Liver (tissue), 9 donors: ENCODE data around the gene ANKRD45. TPM values are rescaled to one million over a fixed set of nuclear protein-coding genes. Genes with fewer than 3 reads are reported as not detected.

ENCODE experiments used
- DNase-seq: peaks from one replicate; pipeline ENCODE4 v3.0.0-alpha.2; 2017; ENCODE audit warnings: low spot score
- H3K27ac ChIP-seq, 2 donors: one replicate each; pipeline ENCODE4 v1.7.0; 2013; ENCODE audit warnings: inconsistent platforms in 2 of 2, low read length in 2 of 2, control low read depth in 1 of 2, low read depth in 1 of 2, mild to moderate bottlenecking in 1 of 2
- H3K27me3 ChIP-seq, 4 donors: one replicate each; pipeline versions ENCODE4 v1.6.1 to v1.7.0; 2013; ENCODE audit warnings: low read length in 3 of 4, inconsistent platforms in 1 of 4, mild to moderate bottlenecking in 1 of 4, moderate library complexity in 1 of 4; ENCODE audit not compliant: control insufficient read depth in 4 of 4, insufficient read depth in 4 of 4
- H3K36me3 ChIP-seq, 4 donors: one replicate each; pipeline versions ENCODE4 v1.6.1 to v1.7.0; 2013; ENCODE audit warnings: low read length in 3 of 4, mild to moderate bottlenecking in 3 of 4, low read depth in 1 of 4, moderate library complexity in 1 of 4; ENCODE audit not compliant: control insufficient read depth in 4 of 4, insufficient read depth in 3 of 4
- H3K4me1 ChIP-seq, 4 donors: one replicate each; pipeline versions ENCODE4 v1.6.1 to v1.7.0; 2013; ENCODE audit warnings: low read length in 3 of 4, mild to moderate bottlenecking in 3 of 4, moderate library complexity in 1 of 4; ENCODE audit not compliant: control insufficient read depth in 4 of 4, insufficient read depth in 4 of 4
- H3K4me3 ChIP-seq, 3 donors: one replicate each; pipeline versions ENCODE4 v1.6.1 to v1.7.0; 2013; ENCODE audit warnings: low read length in 3 of 3, control low read depth in 1 of 3, low read depth in 1 of 3, mild to moderate bottlenecking in 1 of 3
- H3K9ac ChIP-seq, 2 donors: one replicate each; pipeline ENCODE4 v1.7.0; 2013; ENCODE audit warnings: low read length in 2 of 2, mild to moderate bottlenecking in 2 of 2, moderate library complexity in 2 of 2, control low read depth in 1 of 2, low read depth in 1 of 2
- H3K9me3 ChIP-seq, 4 donors: one replicate each; pipeline versions ENCODE4 v1.6.1 to v1.7.0; 2013; ENCODE audit warnings: low read length in 3 of 4; ENCODE audit not compliant: control insufficient read depth in 4 of 4
- EGR1 ChIP-seq, 2 donors: IDR thresholded peaks; 2 replicates each; pipeline ENCODE4 v1.6.1; 2016 to 2018; ENCODE audit warnings: antibody characterized with exemption in 2 of 2, low read depth in 2 of 2
- FOXA1 ChIP-seq: IDR thresholded peaks from 2 replicates; pipeline ENCODE4 v1.6.1; 2016; ENCODE audit warnings: antibody characterized with exemption
- FOXA2 ChIP-seq: IDR thresholded peaks from 2 replicates; pipeline ENCODE4 v1.6.1; 2016; ENCODE audit warnings: antibody characterized with exemption
- GABPA ChIP-seq, 2 donors: IDR thresholded peaks in 1 of 2; conservative IDR thresholded peaks in 1 of 2; 2 replicates each; pipeline ENCODE4 v1.6.1; 2016; ENCODE audit warnings: antibody characterized with exemption in 2 of 2, mild to moderate bottlenecking in 1 of 2, moderate library complexity in 1 of 2
- HNF4A ChIP-seq, 2 donors: conservative IDR thresholded peaks; 2 replicates each; pipeline ENCODE4 v1.6.1; 2016; ENCODE audit warnings: antibody characterized with exemption in 2 of 2, mild to moderate bottlenecking in 2 of 2
- HNF4G ChIP-seq: IDR thresholded peaks from 2 replicates; pipeline ENCODE4 v1.6.1; 2016; ENCODE audit warnings: antibody characterized with exemption
- JUND ChIP-seq, 2 donors: IDR thresholded peaks; 2 replicates each; pipeline ENCODE4 v1.6.1; 2016; ENCODE audit warnings: antibody characterized with exemption in 2 of 2
- RAD21 ChIP-seq, 2 donors: IDR thresholded peaks; 2 replicates each; pipeline ENCODE4 v1.6.1; 2016; ENCODE audit warnings: antibody characterized with exemption in 2 of 2, mild to moderate bottlenecking in 2 of 2
- RXRA ChIP-seq, 2 donors: IDR thresholded peaks; 2 replicates each; pipeline ENCODE4 v1.6.1; 2017 to 2018; ENCODE audit warnings: antibody characterized with exemption in 2 of 2, mild to moderate bottlenecking in 1 of 2
- SP1 ChIP-seq: IDR thresholded peaks from 2 replicates; pipeline ENCODE4 v1.6.1; 2018; ENCODE audit warnings: antibody characterized with exemption, mild to moderate bottlenecking
- YY1 ChIP-seq: IDR thresholded peaks from 2 replicates; pipeline ENCODE4 v1.6.1; 2016; ENCODE audit warnings: antibody characterized with exemption, mild to moderate bottlenecking
- WGBS: extraction: QIAGEN DNeasy Blood & Tissue Kit; methylation state at CpG from one replicate; pipeline ENCODE4 v1.1.7; 2013; 5-methylcytosine and 5-hydroxymethylcytosine counted together
- polyA plus RNA-seq, 2 donors: library from polyadenylated mRNA; stranded (reverse) in 1 of 2; unstranded in 1 of 2; fragments of 200-250 nt in 1 of 2; fragments of >200 nt in 1 of 2; fragmentation: Nextera tagmentation in 1 of 2; extraction: Ambion mirVana in 1 of 2; gene quantifications; one replicate each; pipeline versions ENCODE4 v1.2.1 to v1.2.3, GENCODE V29; 2013 to 2015
- total RNA-seq, 2 donors: library from RNA; depleted of rRNA; stranded (reverse); fragments of >200 nt; gene quantifications; one replicate each; pipeline ENCODE4 v1.2.3, GENCODE V29; 2014
- TF ChIP-seq, protein P1 (sequence below): IDR thresholded peaks from 2 replicates; pipeline ENCODE4 v1.6.1; 2016; ENCODE audit warnings: antibody characterized with exemption, mild to moderate bottlenecking
- TF ChIP-seq, protein P2 (sequence below): IDR thresholded peaks from 2 replicates; pipeline ENCODE4 v1.6.1; 2016; ENCODE audit warnings: antibody characterized with exemption
- TF ChIP-seq, protein P3 (sequence below): fragments of 150-350 bp; IDR thresholded peaks from 2 replicates; pipeline ENCODE4 v1.5.1; 2017; ENCODE audit warnings: improper control_type of control experiment, low read depth, low read length; ENCODE audit not compliant: missing input control
- donor health status: healthy.
- donor health status: healthy.
- donor health status: healthy.
- donor health status: healthy.
- donor health status: healthy.

ANKRD45 gene
- total and polyA plus RNA-seq, 4 donors: not detected

DNA sequence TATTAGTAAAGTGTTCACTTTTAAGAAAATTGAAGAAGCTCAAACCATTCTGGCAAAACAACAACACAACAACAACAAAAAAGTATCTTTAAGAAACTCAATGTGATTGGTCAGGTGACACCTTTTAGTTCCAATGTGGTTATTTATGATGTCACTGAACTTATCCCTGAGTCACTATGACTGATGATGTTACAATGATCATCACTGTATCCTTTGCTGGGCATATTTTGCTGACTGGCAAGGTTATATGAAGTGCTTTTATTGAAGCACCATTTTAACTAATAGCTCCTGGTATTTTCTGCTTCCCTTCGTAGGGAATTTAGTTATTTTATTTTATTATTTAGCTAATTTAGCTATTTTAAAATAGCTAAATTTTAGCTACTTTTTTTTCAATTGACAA is 34.5 kb downstream of the ANKRD45 start, which contains the start of gene TEX50:
Gene TEX50, plus strand, starts transcription at position 223 of the 400 bp plus-strand sequence. CDS start 184 bp downstream, outside the sequence.
- Histone ChIP-seq H3K27me3 (no peaks in the 10 kb centered on the region), H3K27ac (no peak within 1 kb of the TSS), H3K9ac (no peak within 1 kb of the TSS), H3K4me1 (no peaks in the 10 kb centered on the region), H3K4me3 (no peak within 1 kb of the TSS), H3K36me3 (no peaks in the 10 kb centered on the region), H3K9me3 (peaks cover 0 to 3% (median under 1%) of the 10 kb centered on the region in 4 donors)
- 80% methylated on average over 1 of the region's 1 CpG for WGBS
- no peak for DNase-seq
- TF ChIP-seq SP1: no peak
- no peak for TF ChIP-seq RXRA (IDR thresholded peaks at IDR 0.05)
- TF ChIP-seq, protein P1, sequence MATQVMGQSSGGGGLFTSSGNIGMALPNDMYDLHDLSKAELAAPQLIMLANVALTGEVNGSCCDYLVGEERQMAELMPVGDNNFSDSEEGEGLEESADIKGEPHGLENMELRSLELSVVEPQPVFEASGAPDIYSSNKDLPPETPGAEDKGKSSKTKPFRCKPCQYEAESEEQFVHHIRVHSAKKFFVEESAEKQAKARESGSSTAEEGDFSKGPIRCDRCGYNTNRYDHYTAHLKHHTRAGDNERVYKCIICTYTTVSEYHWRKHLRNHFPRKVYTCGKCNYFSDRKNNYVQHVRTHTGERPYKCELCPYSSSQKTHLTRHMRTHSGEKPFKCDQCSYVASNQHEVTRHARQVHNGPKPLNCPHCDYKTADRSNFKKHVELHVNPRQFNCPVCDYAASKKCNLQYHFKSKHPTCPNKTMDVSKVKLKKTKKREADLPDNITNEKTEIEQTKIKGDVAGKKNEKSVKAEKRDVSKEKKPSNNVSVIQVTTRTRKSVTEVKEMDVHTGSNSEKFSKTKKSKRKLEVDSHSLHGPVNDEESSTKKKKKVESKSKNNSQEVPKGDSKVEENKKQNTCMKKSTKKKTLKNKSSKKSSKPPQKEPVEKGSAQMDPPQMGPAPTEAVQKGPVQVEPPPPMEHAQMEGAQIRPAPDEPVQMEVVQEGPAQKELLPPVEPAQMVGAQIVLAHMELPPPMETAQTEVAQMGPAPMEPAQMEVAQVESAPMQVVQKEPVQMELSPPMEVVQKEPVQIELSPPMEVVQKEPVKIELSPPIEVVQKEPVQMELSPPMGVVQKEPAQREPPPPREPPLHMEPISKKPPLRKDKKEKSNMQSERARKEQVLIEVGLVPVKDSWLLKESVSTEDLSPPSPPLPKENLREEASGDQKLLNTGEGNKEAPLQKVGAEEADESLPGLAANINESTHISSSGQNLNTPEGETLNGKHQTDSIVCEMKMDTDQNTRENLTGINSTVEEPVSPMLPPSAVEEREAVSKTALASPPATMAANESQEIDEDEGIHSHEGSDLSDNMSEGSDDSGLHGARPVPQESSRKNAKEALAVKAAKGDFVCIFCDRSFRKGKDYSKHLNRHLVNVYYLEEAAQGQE: no peak
- TF ChIP-seq JUND (IDR thresholded peaks at IDR 0.05): no peak
- no peak for TF ChIP-seq FOXA2
- no peak for TF ChIP-seq EGR1 (IDR thresholded peaks at IDR 0.05; ENCODE audit: low read depth in 2 of 2)
- TF ChIP-seq HNF4A (conservative IDR thresholded peaks at IDR 0.05): no peak
- TF ChIP-seq, protein P2, sequence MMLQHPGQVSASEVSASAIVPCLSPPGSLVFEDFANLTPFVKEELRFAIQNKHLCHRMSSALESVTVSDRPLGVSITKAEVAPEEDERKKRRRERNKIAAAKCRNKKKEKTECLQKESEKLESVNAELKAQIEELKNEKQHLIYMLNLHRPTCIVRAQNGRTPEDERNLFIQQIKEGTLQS: no peak
- TF ChIP-seq FOXA1: no peak
- no peak for TF ChIP-seq YY1

GRCh38 chr1:173628888-173629287 is 40.8 kb downstream of the ANKRD45 start:
- TF ChIP-seq RAD21 (IDR thresholded peaks at IDR 0.05) (peak in 1 of 2 donors; percentile 17), RXRA (IDR thresholded peaks at IDR 0.05) (no peak)
- H3K9me3 ChIP-seq: peaks cover 0 to 5% (median 0%) of the 10 kb centered on the region in 4 donors
- H3K27me3 ChIP-seq: no peaks in the 10 kb centered on the region
- no peak overlapping the region for H3K9ac ChIP-seq
- no peak overlapping the region for H3K27ac ChIP-seq
- WGBS: 84% methylated on average over 3 of the region's 3 CpGs
- no peaks in the 10 kb centered on the region for H3K4me1 ChIP-seq
- H3K36me3 ChIP-seq: no peaks in the 10 kb centered on the region
- H3K4me3 ChIP-seq: no peak overlapping the region
- DNase-seq: no peak

DNA sequence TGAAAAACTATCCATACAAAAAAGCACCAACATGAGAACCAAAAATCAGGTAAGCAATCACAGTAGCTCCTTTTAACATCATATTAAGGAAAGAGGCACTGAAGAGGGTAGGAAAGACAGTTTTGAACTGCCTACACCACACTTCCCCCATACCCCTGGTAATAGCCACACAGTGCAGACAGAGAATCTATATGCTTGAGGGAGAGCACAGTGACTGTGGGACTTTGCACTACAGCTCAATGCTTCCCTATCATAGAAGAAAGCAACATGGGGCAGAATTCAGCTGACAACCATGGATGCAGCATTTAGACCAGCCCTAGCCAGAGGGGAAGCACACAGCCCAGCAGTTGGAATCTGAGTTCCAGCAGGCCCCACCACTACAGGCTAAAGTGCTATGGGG is 42.4 kb downstream of the ANKRD45 start:
- no peaks in the 10 kb centered on the region for H3K4me1 ChIP-seq
- no peak overlapping the region for H3K4me3 ChIP-seq
- DNase-seq: no peak
- no peaks in the 10 kb centered on the region for H3K36me3 ChIP-seq
- no peak overlapping the region for H3K9ac ChIP-seq
- H3K9me3 ChIP-seq: peaks cover 0 to 5% (median 0%) of the 10 kb centered on the region in 4 donors
- H3K27ac ChIP-seq: no peak overlapping the region
- H3K27me3 ChIP-seq: no peaks in the 10 kb centered on the region
- TF ChIP-seq FOXA2: no peak
- no peak for TF ChIP-seq GABPA (IDR thresholded peaks at IDR 0.05 in 1 of 2, conservative IDR thresholded peaks at IDR 0.05 in 1 of 2)
- TF ChIP-seq, protein P3, sequence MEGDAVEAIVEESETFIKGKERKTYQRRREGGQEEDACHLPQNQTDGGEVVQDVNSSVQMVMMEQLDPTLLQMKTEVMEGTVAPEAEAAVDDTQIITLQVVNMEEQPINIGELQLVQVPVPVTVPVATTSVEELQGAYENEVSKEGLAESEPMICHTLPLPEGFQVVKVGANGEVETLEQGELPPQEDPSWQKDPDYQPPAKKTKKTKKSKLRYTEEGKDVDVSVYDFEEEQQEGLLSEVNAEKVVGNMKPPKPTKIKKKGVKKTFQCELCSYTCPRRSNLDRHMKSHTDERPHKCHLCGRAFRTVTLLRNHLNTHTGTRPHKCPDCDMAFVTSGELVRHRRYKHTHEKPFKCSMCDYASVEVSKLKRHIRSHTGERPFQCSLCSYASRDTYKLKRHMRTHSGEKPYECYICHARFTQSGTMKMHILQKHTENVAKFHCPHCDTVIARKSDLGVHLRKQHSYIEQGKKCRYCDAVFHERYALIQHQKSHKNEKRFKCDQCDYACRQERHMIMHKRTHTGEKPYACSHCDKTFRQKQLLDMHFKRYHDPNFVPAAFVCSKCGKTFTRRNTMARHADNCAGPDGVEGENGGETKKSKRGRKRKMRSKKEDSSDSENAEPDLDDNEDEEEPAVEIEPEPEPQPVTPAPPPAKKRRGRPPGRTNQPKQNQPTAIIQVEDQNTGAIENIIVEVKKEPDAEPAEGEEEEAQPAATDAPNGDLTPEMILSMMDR: no peak
- no peak for TF ChIP-seq FOXA1
- TF ChIP-seq YY1: no peak
- no peak for TF ChIP-seq HNF4G
- TF ChIP-seq EGR1 (IDR thresholded peaks at IDR 0.05; ENCODE audit: low read depth in 2 of 2): no peak
- TF ChIP-seq RAD21 (IDR thresholded peaks at IDR 0.05): no peak
- TF ChIP-seq HNF4A (conservative IDR thresholded peaks at IDR 0.05): no peak
